NCI-H446 (cell line): ENCODE data around the gene EIF4G1.

Experiments used
- DNase-seq, 2 experiments: peaks; one replicate each; lab custom pipeline; 2025; lab: John Stamatoyannopoulos, UW

Gene EIF4G1

GRCh38 chr3:184366619-184367289 is 52.3 kb downstream of the EIF4G1 start:
- DNase-seq, result no peak

GRCh38 chr3:184368116-184368515 is 53.7 kb downstream of the EIF4G1 start:
- no peak for DNase-seq

- DNase-seq, result peak in 1 of 2 experiments; percentile 74
Measured at GRCh38 chr3:184368586-184369183, 54.3 kb downstream of the EIF4G1 start.

GRCh38 chr3:184371570-184372018 is 57.2 kb downstream of the EIF4G1 start:
- DNase-seq, result peak; percentile 69 to 89

GRCh38 chr3:184372296-184372821 is 58.0 kb downstream of the EIF4G1 start:
- DNase-seq, result no peak

GRCh38 chr3:184372911-184373310 is 58.5 kb downstream of the EIF4G1 start:
- DNase-seq, result no peak

GRCh38 chr3:184373422-184373821 is 59.0 kb downstream of the EIF4G1 start:
- DNase-seq, result no peak

- DNase-seq, result no peak
Measured at GRCh38 chr3:184375747-184376461, 61.5 kb downstream of the EIF4G1 start.

GRCh38 chr3:184377374-184377773 is 63.0 kb downstream of the EIF4G1 start:
- no peak for DNase-seq

- DNase-seq, result no peak
Measured at GRCh38 chr3:184377882-184378445, 63.6 kb downstream of the EIF4G1 start, which contains the start of gene THPO. TSS of gene THPO (minus strand) at chr3:184378207. CDS start at chr3:184376259, 1,948 bp downstream.

- no peak for DNase-seq
Measured at GRCh38 chr3:184378651-184379357, 64.4 kb downstream of the EIF4G1 start.

- no peak for DNase-seq
Measured at GRCh38 chr3:184379358-184380184, 65.2 kb downstream of the EIF4G1 start, which contains the start of gene CHRD. TSS of gene CHRD (plus strand) at chr3:184380054. CDS start at chr3:184380319, 265 bp downstream.

GRCh38 chr3:184380185-184380626 is 65.8 kb downstream of the EIF4G1 start:
- peak in 1 of 2 experiments; percentile 40 for DNase-seq

- no peak for DNase-seq
Measured at GRCh38 chr3:184380627-184381260, 66.3 kb downstream of the EIF4G1 start.

- DNase-seq, result no peak
Measured at GRCh38 chr3:184381261-184382224, 67.1 kb downstream of the EIF4G1 start.

- DNase-seq, result no peak
Measured at GRCh38 chr3:184382326-184383032, 68.1 kb downstream of the EIF4G1 start.

- DNase-seq, result no peak
Measured at GRCh38 chr3:184383033-184383740, 68.8 kb downstream of the EIF4G1 start.

GRCh38 chr3:184384342-184384741 is 69.9 kb downstream of the EIF4G1 start:
- DNase-seq, result no peak
